ENCODE data around the gene PP2D1. TPM values are rescaled to one million over a fixed set of nuclear protein-coding genes. Genes with fewer than 3 reads are reported as not detected.

The PP2D1 gene
- polyA plus RNA-seq, 3 donors = 0.41 to 0.56 TPM; not detected in 1

DNA sequence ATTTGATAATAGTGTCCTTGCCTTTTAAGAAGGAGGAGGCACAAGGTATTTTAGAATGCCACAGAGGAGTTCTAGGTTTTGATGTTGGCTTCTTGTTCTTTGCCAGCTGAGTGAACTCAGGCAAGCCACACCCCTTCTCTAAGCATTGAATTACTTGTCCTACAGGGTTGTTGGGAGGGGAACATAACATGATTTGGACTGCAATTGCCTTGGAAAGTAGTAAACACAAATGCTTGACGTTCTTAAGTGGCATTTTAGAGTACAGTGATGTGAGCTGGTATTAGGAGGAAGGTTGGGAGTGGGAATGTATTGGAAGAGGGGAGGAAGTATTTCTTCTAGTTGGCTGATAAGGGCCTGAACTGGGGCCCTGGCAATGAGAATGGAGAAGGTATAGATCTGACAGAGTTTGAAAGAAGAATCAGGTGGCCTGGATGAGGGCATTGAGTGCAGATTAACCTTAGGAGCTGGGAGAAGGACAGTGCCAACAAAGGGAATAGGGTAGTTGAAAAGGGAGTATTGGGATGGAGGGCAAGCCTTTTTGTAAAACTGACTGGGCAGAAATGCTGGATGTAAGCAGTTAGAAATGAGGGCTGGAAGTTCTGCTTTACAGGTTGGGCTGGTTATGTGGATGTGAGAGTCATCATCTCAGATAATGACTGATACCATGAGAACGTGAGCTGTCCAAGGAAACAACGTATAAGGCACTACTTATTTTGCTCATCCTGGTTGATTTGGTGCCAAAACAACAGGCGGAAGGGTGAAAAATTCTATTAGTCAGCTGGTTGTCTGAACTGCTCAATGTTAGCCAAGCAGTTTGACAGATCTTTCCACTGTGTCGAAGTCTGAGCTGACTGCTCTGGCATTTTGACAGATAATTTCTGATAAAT is 44.9 kb upstream of the PP2D1 start:
- H3K27me3 Mint-ChIP-seq (ENCODE audit: low read depth in 3 of 3) = no peaks in the 10 kb centered on the region
- no peaks in the 10 kb centered on the region for H3K27me3 ChIP-seq (ENCODE audit: control insufficient read depth in 2 of 2, insufficient read depth in 2 of 2, low read length in 2 of 2)
- H3K79me2 ChIP-seq (ENCODE audit: insufficient read depth, low read length) = peaks cover 82% of the 10 kb centered on the region
- 75% methylated on average over 5 of the region's 5 CpGs for WGBS (ENCODE audit: insufficient coverage)
- no peak overlapping the region for H2AFZ ChIP-seq (ENCODE audit: insufficient read depth, low read depth, low read length, poor library complexity, severe bottlenecking)
- peaks cover 30 to 54% of the 10 kb centered on the region in 2 donors for H3K4me1 ChIP-seq (ENCODE audit: control insufficient read depth in 1 of 2, insufficient read depth in 2 of 2, low read length in 2 of 2)
- H3K9me3 ChIP-seq (replicated peaks in 1 of 2; ENCODE audit: control insufficient read depth in 1 of 2, insufficient read depth in 1 of 2, low read length in 2 of 2) = no peaks in the 10 kb centered on the region
- H3K9me3 Mint-ChIP-seq = peaks cover 0 to 2% (median 0%) of the 10 kb centered on the region in 7 donors
- no peak overlapping the region for H3K27ac Mint-ChIP-seq
- H3K27ac ChIP-seq (ENCODE audit: low read depth in 1 of 2, low read length in 2 of 2) = peak overlapping the region in 1 of 2 donors; percentile 23
- peak; percentile 46 to 76 (median 47) for DNase-seq
- no peak overlapping the region for H3K4me2 ChIP-seq (replicated peaks; ENCODE audit: extremely low read depth, low read length, poor library complexity, severe bottlenecking)
- H3K9ac ChIP-seq (ENCODE audit: insufficient read depth, low read length, poor library complexity, severe bottlenecking) = no peak overlapping the region
- no peaks in the 10 kb centered on the region for H3K36me3 Mint-ChIP-seq
- H3K4me3 ChIP-seq (replicated peaks in 1 of 3; ENCODE audit: low read depth in 2 of 3, low read length in 3 of 3) = no peak overlapping the region
- peaks cover 31% of the 10 kb centered on the region for H3K4me1 Mint-ChIP-seq
- no peaks in the 10 kb centered on the region for H3K36me3 ChIP-seq (replicated peaks in 1 of 2; ENCODE audit: control insufficient read depth in 1 of 2, insufficient read depth in 2 of 2, low read length in 2 of 2)
- intact Hi-C loops (cut with micrococcal nuclease) = no loop called here
- TF ChIP-seq, protein P1, sequence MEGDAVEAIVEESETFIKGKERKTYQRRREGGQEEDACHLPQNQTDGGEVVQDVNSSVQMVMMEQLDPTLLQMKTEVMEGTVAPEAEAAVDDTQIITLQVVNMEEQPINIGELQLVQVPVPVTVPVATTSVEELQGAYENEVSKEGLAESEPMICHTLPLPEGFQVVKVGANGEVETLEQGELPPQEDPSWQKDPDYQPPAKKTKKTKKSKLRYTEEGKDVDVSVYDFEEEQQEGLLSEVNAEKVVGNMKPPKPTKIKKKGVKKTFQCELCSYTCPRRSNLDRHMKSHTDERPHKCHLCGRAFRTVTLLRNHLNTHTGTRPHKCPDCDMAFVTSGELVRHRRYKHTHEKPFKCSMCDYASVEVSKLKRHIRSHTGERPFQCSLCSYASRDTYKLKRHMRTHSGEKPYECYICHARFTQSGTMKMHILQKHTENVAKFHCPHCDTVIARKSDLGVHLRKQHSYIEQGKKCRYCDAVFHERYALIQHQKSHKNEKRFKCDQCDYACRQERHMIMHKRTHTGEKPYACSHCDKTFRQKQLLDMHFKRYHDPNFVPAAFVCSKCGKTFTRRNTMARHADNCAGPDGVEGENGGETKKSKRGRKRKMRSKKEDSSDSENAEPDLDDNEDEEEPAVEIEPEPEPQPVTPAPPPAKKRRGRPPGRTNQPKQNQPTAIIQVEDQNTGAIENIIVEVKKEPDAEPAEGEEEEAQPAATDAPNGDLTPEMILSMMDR (IDR thresholded peaks at IDR 0.05) = no peak
- H4K20me1 ChIP-seq (ENCODE audit: insufficient read depth, low read length) = peaks cover 39% of the 10 kb centered on the region
- H3K4me3 Mint-ChIP-seq = no peak overlapping the region

DNA sequence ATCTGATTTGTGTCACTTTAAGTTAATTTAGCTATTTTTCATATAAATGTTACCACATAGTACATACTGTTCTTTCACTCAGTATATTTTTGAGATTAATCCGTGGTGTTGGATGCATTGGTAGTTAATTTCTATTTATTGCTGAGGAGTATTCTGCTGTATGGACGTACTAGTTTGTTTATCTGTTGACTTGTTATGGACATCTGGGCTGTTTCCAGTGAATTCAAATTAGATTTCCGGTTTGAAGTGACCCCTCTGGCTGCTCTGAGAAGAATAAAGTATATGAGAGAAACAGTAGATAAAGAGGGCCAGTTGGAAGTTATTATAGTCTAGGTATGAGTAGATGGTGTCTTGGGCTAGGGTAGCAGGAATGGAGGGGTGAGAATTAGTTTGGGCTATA is 43.8 kb upstream of the PP2D1 start:
- H2AFZ ChIP-seq (ENCODE audit: insufficient read depth, low read depth, low read length, poor library complexity, severe bottlenecking) = no peak overlapping the region
- H3K27ac ChIP-seq (ENCODE audit: low read depth in 1 of 2, low read length in 2 of 2) = no peak overlapping the region
- TF ChIP-seq, protein P1 (IDR thresholded peaks at IDR 0.05) = no peak
- no peak overlapping the region for H3K4me2 ChIP-seq (replicated peaks; ENCODE audit: extremely low read depth, low read length, poor library complexity, severe bottlenecking)
- WGBS (ENCODE audit: insufficient coverage) = 93% methylated on average over 2 of the region's 3 CpGs
- no peak overlapping the region for H3K4me3 ChIP-seq (replicated peaks in 1 of 3; ENCODE audit: low read depth in 2 of 3, low read length in 3 of 3)
- peaks cover 92% of the 10 kb centered on the region for H3K79me2 ChIP-seq (ENCODE audit: insufficient read depth, low read length)
- H3K4me1 ChIP-seq (ENCODE audit: control insufficient read depth in 1 of 2, insufficient read depth in 2 of 2, low read length in 2 of 2) = peaks cover 29 to 47% of the 10 kb centered on the region in 2 donors
- H3K9ac ChIP-seq (ENCODE audit: insufficient read depth, low read length, poor library complexity, severe bottlenecking) = no peak overlapping the region
- peaks cover 27% of the 10 kb centered on the region for H3K4me1 Mint-ChIP-seq
- no peaks in the 10 kb centered on the region for H3K36me3 Mint-ChIP-seq
- no peaks in the 10 kb centered on the region for H3K36me3 ChIP-seq (replicated peaks in 1 of 2; ENCODE audit: control insufficient read depth in 1 of 2, insufficient read depth in 2 of 2, low read length in 2 of 2)
- peaks cover 0 to 4% (median 0%) of the 10 kb centered on the region in 3 donors for H3K27me3 Mint-ChIP-seq (ENCODE audit: low read depth in 3 of 3)
- H3K27me3 ChIP-seq (ENCODE audit: control insufficient read depth in 2 of 2, insufficient read depth in 2 of 2, low read length in 2 of 2) = no peaks in the 10 kb centered on the region
- no peaks in the 10 kb centered on the region for H3K9me3 ChIP-seq (replicated peaks in 1 of 2; ENCODE audit: control insufficient read depth in 1 of 2, insufficient read depth in 1 of 2, low read length in 2 of 2)
- intact Hi-C loops (cut with micrococcal nuclease) = no loop called here
- DNase-seq = no peak
- H3K4me3 Mint-ChIP-seq = no peak overlapping the region
- peaks cover 0 to 2% (median 0%) of the 10 kb centered on the region in 7 donors for H3K9me3 Mint-ChIP-seq
- H4K20me1 ChIP-seq (ENCODE audit: insufficient read depth, low read length) = peaks cover 45% of the 10 kb centered on the region
- H3K27ac Mint-ChIP-seq = no peak overlapping the region

Measured in CD14-positive monocyte (primary cell).